Stimulated activated CD4-positive, alpha-beta T cell treated with anti-CD3 and anti-CD28 coated beads, Interleukin-4, amount 100 ng/mL, for 48 hours (primary cell): Measurements from ENCODE around the gene UBE2M.
A peak's percentile ranks its signal among the peaks of the same experiment; 100 is the strongest.

Source experiments
- DNase-seq, 2 donors: peaks; one replicate each; pipeline ENCODE4 v3.0.0-alpha.2; 2020; ENCODE audit warnings: low read depth in 2 of 2

Gene UBE2M

DNA sequence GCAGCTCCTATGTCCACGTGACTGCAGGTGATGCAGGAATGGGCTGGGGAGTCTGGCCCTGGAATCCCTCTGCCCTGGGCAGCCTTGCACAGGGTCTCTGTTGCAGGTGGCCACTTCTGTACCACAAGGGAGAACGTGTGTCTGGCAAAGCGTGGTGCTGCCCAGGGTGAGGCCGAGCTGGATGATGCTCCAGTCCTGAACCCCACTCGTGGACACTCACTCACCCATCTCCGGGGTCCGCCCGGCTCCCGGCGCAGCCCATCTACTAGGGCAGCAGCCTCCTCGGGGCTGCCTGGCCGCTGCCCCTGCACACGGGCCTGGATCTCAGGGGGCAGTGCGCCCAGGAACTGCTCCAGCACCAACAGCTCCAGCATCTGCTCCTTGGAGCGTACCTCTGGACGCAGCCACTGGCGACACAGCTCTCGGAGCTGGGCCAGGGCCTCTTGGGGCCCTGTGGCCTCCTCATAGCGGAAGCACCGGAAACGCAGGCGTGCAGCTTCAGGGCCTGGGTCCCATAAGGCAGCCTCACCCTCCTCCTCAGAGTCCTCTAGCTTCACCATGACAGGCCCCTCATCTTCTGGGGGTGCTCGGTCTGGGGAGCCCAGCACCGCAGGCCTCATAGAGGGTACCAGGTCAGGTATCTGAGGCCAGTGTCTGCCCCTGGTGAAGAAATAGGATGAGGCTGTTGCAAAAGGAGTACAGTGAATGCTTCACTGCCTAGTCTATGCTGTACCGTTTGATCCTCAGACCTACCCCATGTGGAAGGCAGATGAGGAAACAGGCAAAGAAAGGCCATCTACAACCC, 12.6 kb upstream of the UBE2M start:
- no peak for DNase-seq

GRCh38 chr19:58569943-58570670, 11.7 kb upstream of the UBE2M start:
- DNase-seq = no peak

DNA sequence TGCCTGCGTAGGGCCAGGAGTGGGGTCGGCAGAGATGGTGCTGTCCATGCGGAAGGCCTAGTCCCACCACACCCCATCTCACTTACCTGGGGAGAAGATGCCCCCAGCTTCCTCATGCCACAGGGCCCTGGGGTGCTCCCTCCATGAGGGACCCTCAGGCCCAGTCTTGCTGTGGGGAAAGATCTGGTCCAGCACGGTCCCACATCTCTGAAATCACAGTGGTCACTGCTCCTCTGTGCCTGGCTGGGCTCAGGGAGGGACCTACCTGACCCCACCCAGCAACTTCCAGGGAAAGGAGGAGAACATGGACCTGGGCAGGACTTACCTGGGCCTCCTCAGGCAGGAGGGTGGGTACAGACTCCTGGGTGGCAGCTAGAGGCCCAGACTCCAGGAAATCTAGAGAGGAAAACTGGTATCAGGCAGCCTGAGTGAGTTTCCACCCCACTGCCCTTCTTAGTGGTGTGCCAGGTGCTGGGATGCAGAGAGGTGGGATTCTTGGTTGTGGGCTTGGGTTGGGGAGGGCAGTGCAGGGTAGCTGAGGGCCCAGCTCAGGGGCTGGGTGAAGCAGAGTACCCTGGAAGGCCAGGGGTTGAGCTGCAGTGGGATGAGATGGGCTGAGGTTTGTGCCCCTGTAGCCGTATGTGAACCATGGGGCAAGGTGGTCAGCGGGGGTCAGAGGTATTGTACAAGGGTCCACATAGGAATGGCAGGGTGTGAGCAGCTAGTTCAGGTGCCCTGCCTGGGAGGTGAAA, 11.0 kb upstream of the UBE2M start:
- no peak for DNase-seq

DNA sequence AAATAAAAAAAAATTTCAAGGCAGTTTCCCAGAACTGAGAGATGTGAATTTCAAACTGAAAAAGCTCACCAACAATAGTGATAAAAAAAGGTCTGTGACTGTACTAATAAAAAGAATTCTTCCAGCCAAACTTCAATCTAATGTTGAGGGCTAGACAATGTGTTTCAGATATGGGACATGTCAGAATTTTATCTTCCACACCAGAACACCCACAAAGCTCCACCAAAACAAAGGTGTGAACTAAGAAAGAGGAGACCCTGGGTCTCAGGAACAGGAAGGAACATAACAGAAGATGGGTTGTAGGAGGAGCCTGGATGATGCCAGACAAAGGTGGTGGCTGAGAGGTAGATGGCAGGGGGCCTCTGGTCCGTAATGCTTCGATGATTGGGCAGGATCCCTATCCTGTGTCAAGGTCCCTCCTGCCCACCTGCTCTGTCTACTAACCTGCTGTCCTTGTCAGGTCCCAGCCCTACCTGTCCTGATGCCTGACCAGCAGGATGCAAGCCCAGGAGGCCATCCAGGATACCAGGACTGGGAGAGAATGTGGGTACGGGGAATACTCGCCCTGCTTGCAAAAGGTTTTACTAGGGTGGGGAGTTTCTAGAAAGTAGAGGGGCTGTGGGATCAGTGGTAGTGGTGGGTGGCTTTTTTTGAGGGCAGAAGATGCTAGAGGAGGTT, 10.2 kb upstream of the UBE2M start:
- DNase-seq = no peak

- no peak for DNase-seq
These were observed 8.6 kb upstream of the UBE2M start for GRCh38 chr19:58566989-58567388.

DNA sequence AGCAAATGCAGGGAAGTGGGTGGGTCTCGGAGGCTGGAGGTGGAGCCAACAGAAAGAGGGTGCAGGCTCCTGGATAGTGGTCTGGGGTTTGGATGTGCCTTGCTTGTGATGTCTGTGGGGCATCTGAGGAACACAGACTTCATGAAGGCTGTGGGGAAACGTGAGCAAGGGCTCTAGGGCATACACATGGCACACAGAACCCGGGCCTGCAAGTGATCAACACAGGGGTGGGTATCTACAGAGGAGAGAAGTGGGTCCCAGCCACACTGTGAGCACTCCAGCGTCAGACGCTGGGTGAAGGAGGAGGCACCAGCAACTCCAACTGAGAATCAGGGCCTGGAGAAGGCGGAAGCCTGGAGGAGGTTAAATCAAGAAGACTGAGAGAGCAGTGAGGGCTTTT, 5.4 kb upstream of the UBE2M start:
- no peak for DNase-seq

- no peak for DNase-seq
These were observed 4.7 kb upstream of the UBE2M start for GRCh38 chr19:58563034-58563573.

- DNase-seq = no peak
These were observed 4.0 kb upstream of the UBE2M start for GRCh38 chr19:58562122-58563033.

- no peak for DNase-seq
These were observed 3.1 kb upstream of the UBE2M start for GRCh38 chr19:58561373-58562121.

DNA sequence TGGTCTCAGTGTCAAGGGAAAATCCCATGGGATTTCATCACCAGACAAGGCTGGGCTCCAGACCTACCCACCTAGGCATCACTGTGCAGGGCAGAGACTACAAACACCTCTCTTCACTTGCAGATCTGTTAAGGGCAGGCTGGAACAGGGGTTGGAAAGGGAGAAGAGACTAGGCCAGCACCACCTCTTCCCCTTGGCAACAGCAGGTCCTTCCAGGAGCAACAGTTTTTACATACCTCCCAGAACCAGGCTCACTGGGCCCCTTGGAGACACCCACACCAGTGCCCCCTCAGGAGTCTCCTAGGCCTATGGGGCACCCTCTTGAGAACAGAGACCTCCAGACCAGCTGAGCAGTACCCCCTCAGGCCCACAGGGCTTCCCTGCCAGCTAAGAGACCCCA, 2.5 kb upstream of the UBE2M start:
- no peak for DNase-seq

DNA sequence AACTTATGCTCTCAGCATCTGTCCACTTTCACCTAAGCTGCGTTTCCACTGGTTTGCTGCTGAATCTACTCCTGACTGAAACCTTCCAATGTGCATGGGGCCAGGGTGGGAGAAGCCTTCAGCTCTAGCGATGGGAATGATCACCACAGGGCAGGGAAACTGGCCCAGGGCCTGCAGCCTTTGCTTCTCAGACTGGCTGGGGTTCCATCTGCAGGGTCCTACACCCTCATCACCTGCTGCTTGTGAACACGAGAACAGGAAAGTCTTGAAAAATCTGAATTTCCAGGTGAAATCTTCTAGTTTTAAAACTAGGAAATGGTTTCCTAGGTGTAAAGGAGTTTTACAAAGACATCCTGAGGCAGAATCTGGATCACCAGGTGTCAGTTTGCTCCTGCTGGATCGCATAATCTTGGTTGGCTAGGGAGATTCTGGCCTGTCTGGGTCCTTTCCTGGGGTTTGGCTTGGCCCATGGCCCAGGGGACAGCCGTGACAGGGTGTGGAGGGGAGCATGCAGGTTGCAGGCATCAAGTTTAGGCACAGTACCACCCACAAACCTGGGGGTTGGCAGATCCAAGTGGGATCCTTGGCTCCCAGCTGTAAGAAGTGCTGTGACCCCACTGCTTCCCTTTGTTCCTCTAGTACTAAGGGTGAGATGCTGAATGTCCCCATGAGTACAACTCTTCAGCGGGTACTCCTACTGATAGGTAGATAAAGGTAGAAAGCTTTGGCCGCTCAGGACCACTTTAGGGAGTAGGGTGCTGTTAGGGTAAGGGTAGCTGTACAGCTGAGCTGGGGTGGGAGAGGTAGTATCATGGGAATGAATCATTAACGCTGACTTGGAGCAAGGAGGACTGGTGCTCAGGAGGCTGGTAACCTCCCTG, 1.8 kb upstream of the UBE2M start:
- DNase-seq = no peak

DNA sequence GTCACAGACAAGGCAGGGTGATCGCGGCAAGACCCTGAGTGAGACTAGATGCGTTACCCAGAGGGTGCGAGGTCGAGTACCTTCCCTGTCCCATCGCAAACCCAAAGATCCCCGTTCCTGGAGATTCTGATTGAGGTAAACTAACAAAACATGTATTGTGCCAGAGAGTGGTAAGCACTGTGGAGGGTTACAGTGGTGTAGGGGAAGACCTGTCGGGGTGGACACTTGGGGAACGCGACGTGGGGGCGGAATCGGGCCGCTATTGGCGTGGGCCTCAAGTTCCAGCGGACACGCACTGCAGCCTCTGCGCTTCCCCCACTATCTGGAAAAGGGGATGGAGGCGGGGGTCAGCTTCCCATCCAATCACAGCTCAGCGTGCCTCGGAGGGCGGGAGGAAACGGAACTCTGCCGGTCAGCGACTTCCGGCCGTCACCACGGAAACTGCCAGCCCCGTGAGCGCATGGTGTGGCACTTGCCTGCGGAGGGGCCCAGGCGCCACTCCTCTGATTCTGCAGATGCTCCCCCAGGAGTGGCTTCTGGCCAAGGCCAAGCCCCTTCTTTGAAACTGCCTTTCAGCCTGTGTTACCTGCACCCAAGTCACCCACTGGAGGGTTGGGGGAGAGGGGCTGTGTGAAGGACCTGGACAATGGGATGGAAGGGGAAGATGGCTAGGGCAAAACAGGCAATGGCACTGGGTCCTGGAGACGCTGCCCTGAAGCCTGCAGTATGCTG, 1.0 kb upstream of the UBE2M start:
- DNase-seq = peak; percentile 65 to 82

DNA sequence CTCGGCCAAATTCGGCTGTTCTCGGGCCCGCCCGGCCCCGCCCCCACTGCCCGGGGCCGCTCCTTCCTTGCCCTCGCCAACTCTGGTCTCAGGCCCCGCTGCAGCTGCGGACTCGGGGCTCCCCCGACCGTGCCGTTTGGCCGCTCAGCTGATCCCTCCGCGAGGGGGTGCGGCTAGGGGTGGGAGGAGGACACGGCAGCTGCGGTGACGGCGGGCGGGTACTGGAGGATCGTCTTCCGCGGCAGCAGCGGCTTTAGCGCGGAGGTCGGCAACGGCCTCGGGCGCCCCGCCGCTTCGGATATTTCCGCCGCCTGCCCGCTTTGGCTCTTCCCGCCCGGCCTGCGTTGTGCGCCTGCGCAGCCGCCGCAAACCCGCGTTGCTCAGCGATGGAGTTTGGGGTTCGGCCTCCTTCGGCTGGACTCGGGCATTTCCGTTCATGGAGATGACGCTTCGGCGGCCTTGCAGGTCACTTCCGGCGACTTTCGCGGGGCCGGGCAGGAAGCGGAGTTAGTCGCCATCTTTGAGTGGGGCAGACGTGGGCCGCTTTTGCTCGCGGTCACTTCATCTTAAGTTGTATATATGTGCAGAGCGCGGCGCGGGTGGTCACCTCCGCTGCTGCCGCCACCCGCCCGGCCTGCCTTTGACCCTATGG, 338 bp upstream of the UBE2M start:
- DNase-seq = peak; percentile 99 to 100

- DNase-seq = no peak
These were observed 968 bp downstream of the UBE2M start for GRCh38 chr19:58557221-58558065.

DNA sequence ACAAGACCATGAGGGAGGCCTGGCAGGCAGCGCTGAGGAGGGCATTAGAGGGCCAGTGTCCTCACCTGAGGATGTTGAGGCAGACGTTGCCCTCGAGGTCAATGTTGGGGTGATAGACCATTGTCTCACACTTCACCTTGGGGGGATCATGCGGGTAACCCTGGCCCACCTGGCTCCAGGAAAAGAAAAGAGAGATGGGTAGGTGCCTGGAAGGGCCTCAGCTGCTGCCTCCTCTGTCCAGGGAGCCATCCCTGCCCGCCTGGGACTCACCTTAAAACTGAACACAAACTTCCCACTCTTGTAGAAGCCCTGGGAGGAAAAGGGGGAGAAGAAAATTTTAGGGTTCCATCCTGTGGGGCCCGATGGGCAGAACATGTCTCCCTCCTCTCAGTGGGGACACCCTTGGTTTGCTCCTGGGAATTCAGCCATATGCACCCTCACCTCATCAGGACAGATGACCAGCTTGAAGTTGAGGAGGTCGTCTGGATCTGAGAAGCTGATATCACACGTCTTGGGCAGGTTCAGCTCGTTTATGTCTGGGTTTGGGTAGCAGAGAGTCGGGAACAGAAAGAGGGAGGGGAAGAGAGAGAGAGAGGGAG, 1.7 kb downstream of the UBE2M start:
- no peak for DNase-seq

DNA sequence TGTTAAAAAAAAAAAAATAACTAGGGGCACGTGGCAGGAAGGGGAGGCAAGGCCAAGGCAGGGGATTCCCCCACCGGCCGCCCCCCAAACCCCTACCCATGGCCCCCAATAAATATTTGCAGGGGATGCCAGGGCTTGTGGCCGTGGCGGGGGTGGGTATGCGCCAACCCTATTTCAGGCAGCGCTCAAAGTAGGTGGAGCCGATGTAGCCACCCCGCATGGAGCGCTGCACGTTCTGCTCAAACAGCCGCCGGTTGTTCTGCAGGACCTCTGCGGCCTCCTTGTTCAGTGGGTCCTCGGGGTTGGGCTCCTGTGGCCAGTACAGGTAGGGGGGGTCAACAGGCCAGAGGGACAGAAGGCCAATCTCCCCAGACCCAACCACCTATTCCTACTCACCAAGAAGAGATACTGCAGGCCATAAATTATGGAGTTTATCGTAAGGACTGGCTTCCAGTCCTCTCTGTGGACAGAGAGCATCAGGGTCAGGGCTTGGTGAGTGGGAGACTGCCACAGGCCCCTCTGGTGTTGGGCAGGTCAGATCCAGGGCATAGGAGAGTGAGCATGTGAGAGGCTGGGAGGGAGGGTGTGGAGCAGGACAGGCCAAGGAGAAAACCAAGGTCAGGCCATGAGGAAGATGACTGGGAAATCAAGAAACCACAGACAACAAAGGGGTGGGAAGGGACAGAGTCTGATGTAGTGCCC, 2.3 kb downstream of the UBE2M start:
- DNase-seq = no peak
